HepG2 (cell line): ENCODE measurements around the gene SLC51B. TPM values are rescaled to one million over a fixed set of nuclear protein-coding genes. Genes with fewer than 3 reads are reported as not detected.
A peak's percentile ranks its signal among the peaks of the same experiment; 100 is the strongest.

Experiments
- FOXA3 ChIP-seq: IDR thresholded peaks from 2 replicates; pipeline ENCODE4 v1.6.1; 2016; ENCODE audit warnings: missing genetic modification reagents, missing compliant biosample characterization
- IRF1 ChIP-seq: sonication (generic); formaldehyde crosslinking; IDR thresholded peaks from 2 replicates; pipeline ENCODE4 v1.4.0; 2020; ENCODE audit warnings: low read depth, mild to moderate bottlenecking, missing genetic modification reagents
- IRF9 ChIP-seq: sonication (generic); formaldehyde crosslinking; IDR thresholded peaks from 2 replicates; pipeline ENCODE4 v1.8.0; 2022; ENCODE audit warnings: missing genetic modification reagents, mild to moderate bottlenecking, borderline replicate concordance
- MEF2D ChIP-seq: sonication (generic); formaldehyde crosslinking; IDR thresholded peaks from 2 replicates; pipeline ENCODE4 v1.5.1; 2020; ENCODE audit warnings: mild to moderate bottlenecking, missing genetic modification reagents
- NAIF1 ChIP-seq: sonication (generic); formaldehyde crosslinking; IDR thresholded peaks from 2 replicates; pipeline ENCODE4 v1.5.0; 2020; ENCODE audit warnings: mild to moderate bottlenecking, missing genetic modification reagents, borderline replicate concordance
- ONECUT2 ChIP-seq: sonication (generic); formaldehyde crosslinking; IDR thresholded peaks from 2 replicates; pipeline ENCODE4 v1.4.0; 2020; ENCODE audit warnings: missing genetic modification reagents
- SETDB1 ChIP-seq: sonication (generic); formaldehyde crosslinking; IDR thresholded peaks from 2 replicates; pipeline ENCODE4 v1.5.1; 2020; ENCODE audit warnings: missing genetic modification reagents, mild to moderate bottlenecking, borderline replicate concordance
- SIX1 ChIP-seq: sonication (generic); formaldehyde crosslinking; IDR thresholded peaks from 2 replicates; pipeline ENCODE4 v1.4.0; 2020; ENCODE audit warnings: missing genetic modification reagents, borderline replicate concordance
- SMAD3 ChIP-seq: sonication (generic); formaldehyde crosslinking; IDR thresholded peaks from 2 replicates; pipeline ENCODE4 v1.4.0; 2020; ENCODE audit warnings: missing genetic modification reagents
- U2AF1 ChIP-seq: fragments of 200-400 bp; formaldehyde crosslinking; optimal IDR thresholded peaks from 2 replicates; pipeline ENCODE3; 2017; ENCODE audit warnings: mild to moderate bottlenecking, low read depth, low read length
- ZBED4 ChIP-seq: sonication (generic); formaldehyde crosslinking; IDR thresholded peaks from 2 replicates; pipeline ENCODE4 v1.4.0; 2020; ENCODE audit warnings: missing genetic modification reagents, borderline replicate concordance
- ZFP1 ChIP-seq: IDR thresholded peaks from 2 replicates; pipeline ENCODE4 v1.6.1; 2016
- ZNF180 ChIP-seq: sonication (generic); formaldehyde crosslinking; IDR thresholded peaks from 2 replicates; pipeline ENCODE4 v1.4.0; 2020; ENCODE audit warnings: low read depth, missing genetic modification reagents, borderline replicate concordance
- ZNF678 ChIP-seq: sonication (generic); formaldehyde crosslinking; IDR thresholded peaks from 2 replicates; pipeline ENCODE4 v1.4.0; 2020; ENCODE audit warnings: mild to moderate bottlenecking, missing genetic modification reagents
- ZNF737 ChIP-seq: sonication (generic); formaldehyde crosslinking; IDR thresholded peaks from 2 replicates; pipeline ENCODE4 v1.5.0; 2020; ENCODE audit warnings: missing genetic modification reagents, mild to moderate bottlenecking, borderline replicate concordance
- polyA plus RNA-seq, 8 experiments: library from polyadenylated mRNA; depleted of rRNA in 3 of 8; stranded (reverse) in 7 of 8; unstranded in 1 of 8; fragments of >200 nt; fragmentation: Illumina TruSeq in 4 of 8; extraction: Trizol in 4 of 8; gene quantifications; 2 replicates each; pipeline versions ENCODE4 v1.2.1 to v1.2.3, GENCODE V29; 2011 to 2016; ENCODE audit warnings: low read depth in 4 of 8, missing spikeins in 1 of 8, mixed read lengths in 1 of 8; ENCODE audit not compliant: insufficient read depth in 1 of 8
- total RNA-seq, 5 experiments: library from RNA; depleted of rRNA; stranded (reverse); fragments of >200 nt; fragmentation: Illumina TruSeq; extraction: Trizol; gene quantifications; 2 replicates each; pipeline ENCODE4 v1.2.3, GENCODE V29; 2016; ENCODE audit warnings: low read depth in 1 of 5
- TF ChIP-seq, protein P1 (sequence below), 2 experiments: sonication (generic) in 1 of 2; formaldehyde crosslinking in 1 of 2; IDR thresholded peaks; 2 replicates each; pipeline versions ENCODE4 v1.5.1 to v1.6.1; 2011 to 2020; ENCODE audit warnings: borderline replicate concordance in 1 of 2, low read depth in 1 of 2, low read length in 1 of 2, mild to moderate bottlenecking in 1 of 2, missing genetic modification reagents in 1 of 2, moderate library complexity in 1 of 2

The SLC51B gene
- total and polyA plus RNA-seq, 2 of the 13 experiments (the other 11 are each of a cell fraction or from before 2014, with no cell fraction given): 14.9 to 17.1 TPM

GRCh38 chr15:65044724-65045481 lies at the start of gene SLC51B (continued):
- TF ChIP-seq ZNF678 (CRISPR knock-in tag) (no peak), ZNF180 (no peak), ONECUT2 (CRISPR knock-in tag) (no peak), U2AF1 (peak; percentile 68), FOXA3 (CRISPR knock-in tag) (peak; percentile 91), ZFP1 (CRISPR knock-in tag) (no peak), NAIF1 (no peak), ZNF737 (CRISPR knock-in tag) (no peak; the same call in 1 of the 2 replicates), SMAD3 (CRISPR knock-in tag) (peak; percentile 83), SETDB1 (CRISPR knock-in tag) (no peak), IRF1 (no peak), IRF9 (CRISPR knock-in tag) (no peak; the same call in 1 of the 2 replicates), SIX1 (CRISPR knock-in tag) (no peak), ZBED4 (CRISPR knock-in tag) (peak; percentile 71), MEF2D (CRISPR knock-in tag) (peak; percentile 75; the same call in 1 of the 2 replicates)
- TF ChIP-seq, protein P1, sequence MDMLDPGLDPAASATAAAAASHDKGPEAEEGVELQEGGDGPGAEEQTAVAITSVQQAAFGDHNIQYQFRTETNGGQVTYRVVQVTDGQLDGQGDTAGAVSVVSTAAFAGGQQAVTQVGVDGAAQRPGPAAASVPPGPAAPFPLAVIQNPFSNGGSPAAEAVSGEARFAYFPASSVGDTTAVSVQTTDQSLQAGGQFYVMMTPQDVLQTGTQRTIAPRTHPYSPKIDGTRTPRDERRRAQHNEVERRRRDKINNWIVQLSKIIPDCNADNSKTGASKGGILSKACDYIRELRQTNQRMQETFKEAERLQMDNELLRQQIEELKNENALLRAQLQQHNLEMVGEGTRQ (IDR thresholded peaks at IDR 0.05; ENCODE audit: low read depth, low read length): peak; percentile 42; the same call in 1 of the 2 replicates
- TF ChIP-seq, protein P1 (CRISPR knock-in tag; IDR thresholded peaks at IDR 0.05; ENCODE audit: borderline replicate concordance): no peak
